MM.1S (cell line): ENCODE results near the gene THADA.

ENCODE experiments used
- DNase-seq: peaks from one replicate; pipeline ENCODE4 v3.0.0-alpha.2; 2015
- H2AFZ ChIP-seq: fragments of 300-600 bp; sonication (generic); 2 replicates; pipeline ENCODE4 v1.6.0; 2016; ENCODE audit warnings: antibody characterized with exemption, low read length
- H3F3A ChIP-seq: fragments of 300-600 bp; sonication (generic); 2 replicates; pipeline ENCODE4 v1.6.1; 2016; ENCODE audit warnings: mild to moderate bottlenecking, antibody characterized with exemption, low read length, moderate library complexity, mixed read lengths; ENCODE audit not compliant: insufficient read depth
- H3K27ac ChIP-seq: fragments of 300-600 bp; sonication (generic); 2 replicates; pipeline ENCODE4 v1.5.1; 2016; ENCODE audit warnings: mild to moderate bottlenecking, low read length
- H3K27me3 ChIP-seq: fragments of 300-600 bp; sonication (generic); replicated peaks from 2 replicates; pipeline ENCODE4 v1.6.0; 2016; ENCODE audit warnings: low read length; ENCODE audit not compliant: insufficient read depth
- H3K36me3 ChIP-seq: fragments of 300-600 bp; sonication (generic); replicated peaks from 2 replicates; pipeline ENCODE4 v1.6.1; 2016; ENCODE audit warnings: mild to moderate bottlenecking, low read length, mixed read lengths; ENCODE audit not compliant: insufficient read depth
- H3K4me1 ChIP-seq: fragments of 300-600 bp; sonication (generic); 2 replicates; pipeline ENCODE4 v1.6.1; 2016; ENCODE audit warnings: low read length, mixed read lengths
- H3K4me2 ChIP-seq: fragments of 300-600 bp; sonication (generic); 2 replicates; pipeline ENCODE4 v1.6.0; 2016; ENCODE audit warnings: low read depth, low read length
- H3K4me3 ChIP-seq: fragments of 300-600 bp; sonication (generic); 2 replicates; pipeline ENCODE4 v1.5.1; 2016; ENCODE audit warnings: low read length, mixed read lengths
- H3K79me2 ChIP-seq: fragments of 300-600 bp; sonication (generic); 2 replicates; pipeline ENCODE4 v1.6.1; 2016; ENCODE audit warnings: mixed run types, low read length, mixed read lengths
- H3K9ac ChIP-seq: fragments of 300-600 bp; sonication (generic); 2 replicates; pipeline ENCODE4 v1.6.1; 2016; ENCODE audit warnings: low read length, mixed read lengths
- H3K9me2 ChIP-seq: fragments of 300-600 bp; sonication (generic); replicated peaks from 2 replicates; pipeline ENCODE4 v1.6.1; 2016; ENCODE audit warnings: mild to moderate bottlenecking, low read length, mixed read lengths; ENCODE audit not compliant: insufficient read depth
- H3K9me3 ChIP-seq: fragments of 300-600 bp; sonication (generic); replicated peaks from 2 replicates; pipeline ENCODE4 v1.6.1; 2016; ENCODE audit warnings: mild to moderate bottlenecking, low read length, mixed read lengths; ENCODE audit not compliant: insufficient read depth
- H4K20me1 ChIP-seq: fragments of 300-600 bp; sonication (generic); 2 replicates; pipeline ENCODE4 v1.6.1; 2016; ENCODE audit warnings: mild to moderate bottlenecking, low read length, moderate library complexity, mixed read lengths; ENCODE audit not compliant: insufficient read depth
- CTCF ChIP-seq: fragments of 300-600 bp; sonication (generic); IDR thresholded peaks from 2 replicates; pipeline ENCODE4 v1.5.1; 2016; ENCODE audit warnings: antibody characterized with exemption, low read length, mixed read lengths
- EZH2 ChIP-seq: fragments of 300-600 bp; sonication (generic); optimal IDR thresholded peaks from 2 replicates; pipeline ENCODE3; 2017; ENCODE audit warnings: low read depth, mild to moderate bottlenecking, antibody characterized with exemption, low read length, mixed read lengths
- EZH2phosphoT487 ChIP-seq: fragments of 300-600 bp; sonication (generic); IDR thresholded peaks from 2 replicates; pipeline ENCODE4 v1.6.1; 2018; ENCODE audit warnings: antibody characterized with exemption, low read length

The THADA gene

GRCh38 chr2:43188561-43189386 lies 407.1 kb downstream of the THADA start:
- TF ChIP-seq CTCF (no peak), EZH2phosphoT487 (no peak), EZH2 (no peak)

GRCh38 chr2:43186679-43187374 lies 409.0 kb downstream of the THADA start:
- no peak overlapping the region for H2AFZ ChIP-seq

More at GRCh38 chr2:43188561-43189386, 407.1 kb downstream of the THADA start:
- Histone ChIP-seq H3K4me2 (no peak overlapping the region), H3K4me1 (no peaks in the 10 kb centered on the region), H3K9ac (no peak overlapping the region), H3K4me3 (no peak overlapping the region), H3K27me3 (no peaks in the 10 kb centered on the region), H3K36me3 (no peaks in the 10 kb centered on the region), H3K27ac (no peak overlapping the region), H3F3A (no peaks in the 10 kb centered on the region), H2AFZ (no peak overlapping the region), H3K79me2 (no peaks in the 10 kb centered on the region), H3K9me3 (no peaks in the 10 kb centered on the region), H3K9me2 (no peaks in the 10 kb centered on the region), H4K20me1 (no peaks in the 10 kb centered on the region)
- no peak for DNase-seq

GRCh38 chr2:43186321-43186678 lies 409.5 kb downstream of the THADA start:
- no peak for DNase-seq
- TF ChIP-seq EZH2phosphoT487: no peak
- TF ChIP-seq EZH2: no peak
- no peak for TF ChIP-seq CTCF
- Histone ChIP-seq H3K36me3 (no peaks in the 10 kb centered on the region), H3K4me1 (no peaks in the 10 kb centered on the region), H3K9me2 (no peaks in the 10 kb centered on the region), H3K27ac (no peak overlapping the region), H3F3A (no peaks in the 10 kb centered on the region), H3K9me3 (no peaks in the 10 kb centered on the region), H3K4me2 (no peak overlapping the region), H3K9ac (no peak overlapping the region), H4K20me1 (no peaks in the 10 kb centered on the region), H3K79me2 (no peaks in the 10 kb centered on the region), H2AFZ (no peak overlapping the region), H3K27me3 (no peaks in the 10 kb centered on the region), H3K4me3 (no peak overlapping the region)

More at GRCh38 chr2:43186679-43187374, 409.0 kb downstream of the THADA start:
- no peak for DNase-seq
- Histone ChIP-seq H4K20me1 (no peaks in the 10 kb centered on the region), H3K4me1 (no peaks in the 10 kb centered on the region), H3K27me3 (no peaks in the 10 kb centered on the region), H3K9ac (no peak overlapping the region), H3K9me2 (no peaks in the 10 kb centered on the region), H3K4me2 (no peak overlapping the region), H3K27ac (no peak overlapping the region), H3K79me2 (no peaks in the 10 kb centered on the region), H3K9me3 (no peaks in the 10 kb centered on the region), H3F3A (no peaks in the 10 kb centered on the region), H3K36me3 (no peaks in the 10 kb centered on the region), H3K4me3 (no peak overlapping the region)
- TF ChIP-seq EZH2 (no peak), CTCF (no peak), EZH2phosphoT487 (no peak)
